Tibial nerve (tissue), 4 donors: ENCODE data around the gene QSOX2. TPM values are rescaled to one million over a fixed set of nuclear protein-coding genes. Genes with fewer than 3 reads are reported as not detected.

ENCODE experiments used
- DNase-seq, 2 donors: peaks; one replicate each; pipeline ENCODE4 v3.0.0-alpha.2; 2019; ENCODE audit warnings: low spot score in 2 of 2
- H3K27ac ChIP-seq, 4 donors: fragments of 200-600 bp; sonication (generic) in 3 of 4; one replicate each; pipeline ENCODE4 v1.5.1; 2017 to 2019; ENCODE audit warnings: mild to moderate bottlenecking in 1 of 4
- H3K27me3 ChIP-seq, 2 donors: fragments of 200-600 bp; sonication (generic) in 1 of 2; one replicate each; pipeline versions ENCODE4 v1.5.1 to v1.6.0; 2017 to 2019
- H3K36me3 ChIP-seq, 3 donors: fragments of 200-600 bp; sonication (generic); one replicate each; pipeline ENCODE4 v1.5.1; 2018 to 2019
- H3K4me1 ChIP-seq, 4 donors: fragments of 200-600 bp; sonication (generic) in 3 of 4; one replicate each; pipeline ENCODE4 v1.5.1; 2017 to 2019
- H3K4me3 ChIP-seq, 4 donors: fragments of 200-600 bp; sonication (generic) in 3 of 4; one replicate each; pipeline ENCODE4 v1.5.1; 2017 to 2019; ENCODE audit warnings: mild to moderate bottlenecking in 1 of 4, moderate library complexity in 1 of 4
- H3K9me3 ChIP-seq, 4 donors: fragments of 200-600 bp; sonication (generic) in 3 of 4; one replicate each; pipeline ENCODE4 v1.5.1; 2017 to 2019
- CTCF ChIP-seq, 5 experiments: fragments of 200-600 bp in 3 of 5; fragments of 450-650 bp in 2 of 5; sonication (generic) in 3 of 5; IDR thresholded peaks; one replicate each; pipeline ENCODE4 v1.5.1; 2016 to 2019; ENCODE audit warnings: antibody characterized with exemption in 5 of 5, mild to moderate bottlenecking in 3 of 5, moderate library complexity in 2 of 5
- EP300 ChIP-seq, 2 donors: sonication (generic); formaldehyde crosslinking; IDR thresholded peaks; one replicate each; pipeline ENCODE4 v1.6.1; 2017; ENCODE audit warnings: antibody characterized with exemption in 2 of 2, mild to moderate bottlenecking in 1 of 2
- POLR2A ChIP-seq, 2 donors: fragments of 450-650 bp; IDR thresholded peaks; one replicate each; pipeline ENCODE4 v1.6.1; 2017; ENCODE audit warnings: antibody characterized with exemption in 2 of 2, mild to moderate bottlenecking in 2 of 2, moderate library complexity in 2 of 2
- WGBS, 2 donors: methylation state at CpG; one replicate each; pipeline ENCODE4 v1.1.5; 2018; 5-methylcytosine and 5-hydroxymethylcytosine counted together
- total RNA-seq, 4 donors: library from RNA; depleted of rRNA; stranded (reverse); fragments of >200 nt; gene quantifications; one replicate each; pipeline ENCODE4 v1.1.0, GENCODE V29; 2016

The QSOX2 gene
- total RNA-seq, 4 donors from 2014 or later: 10.2 to 16.8 (median 11.8) TPM

- Histone ChIP-seq H3K4me3 (no peak overlapping the region), H3K4me1 (peaks cover 0 to 15% (median 4%) of the 10 kb centered on the region in 4 donors), H3K36me3 (no peaks in the 10 kb centered on the region), H3K27me3 (peaks cover 0 to 30% of the 10 kb centered on the region in 2 donors), H3K9me3 (no peaks in the 10 kb centered on the region), H3K27ac (no peak overlapping the region)
- TF ChIP-seq CTCF (IDR thresholded peaks at IDR 0.05) (no peak), EP300 (IDR thresholded peaks at IDR 0.05) (no peak), POLR2A (IDR thresholded peaks at IDR 0.05) (no peak)
- no peak for DNase-seq
- 68 to 72% methylated on average over 21 to 22 of the region's 28 CpGs for WGBS, 2 donors
Measured at GRCh38 chr9:136255896-136256890, 10.6 kb upstream of the QSOX2 start.

DNA sequence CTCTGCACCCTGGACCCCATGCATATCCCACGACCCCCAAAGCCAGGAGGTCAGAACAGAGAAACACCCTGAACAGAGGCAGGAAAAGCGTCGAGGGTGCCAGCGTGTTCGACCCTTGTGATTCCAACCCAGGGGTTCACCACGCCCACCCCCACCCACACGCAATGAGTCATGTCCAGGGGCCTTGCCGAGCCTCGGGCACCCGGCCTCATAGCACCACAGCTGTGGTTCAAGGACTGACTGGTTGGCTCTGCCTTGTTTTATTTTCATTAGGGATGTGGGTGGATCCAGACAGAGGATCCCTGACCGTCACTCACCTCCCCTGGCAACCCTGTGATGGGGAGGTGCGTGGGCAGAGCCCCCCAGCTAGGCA lies 9.5 kb upstream of the QSOX2 start:
- H3K27ac ChIP-seq: no peak overlapping the region
- TF ChIP-seq CTCF (IDR thresholded peaks at IDR 0.05) (no peak), EP300 (IDR thresholded peaks at IDR 0.05) (no peak), POLR2A (IDR thresholded peaks at IDR 0.05) (no peak)
- WGBS, 2 donors: 23 to 29% methylated on average over 8 to 11 of the region's 12 CpGs

GRCh38 chr9:136254381-136255165 lies 9.0 kb upstream of the QSOX2 start:
- TF ChIP-seq EP300 (IDR thresholded peaks at IDR 0.05): no peak
- no peak for TF ChIP-seq CTCF (IDR thresholded peaks at IDR 0.05)
- TF ChIP-seq POLR2A (IDR thresholded peaks at IDR 0.05): no peak
- WGBS, 2 donors: 45 to 61% methylated on average over 18 to 19 of the region's 25 CpGs
- DNase-seq: no peak
- H3K4me3 ChIP-seq: no peak overlapping the region
- H3K4me1 ChIP-seq: peaks cover 0 to 15% (median 4%) of the 10 kb centered on the region in 4 donors
- no peaks in the 10 kb centered on the region for H3K9me3 ChIP-seq
- H3K36me3 ChIP-seq: no peaks in the 10 kb centered on the region
- H3K27ac ChIP-seq: no peak overlapping the region
- peaks cover 0 to 30% of the 10 kb centered on the region in 2 donors for H3K27me3 ChIP-seq

More for the DNA sequence above, 9.5 kb upstream of the QSOX2 start:
- Histone ChIP-seq H3K4me1 (peaks cover 0 to 15% (median 4%) of the 10 kb centered on the region in 4 donors), H3K36me3 (no peaks in the 10 kb centered on the region), H3K27me3 (peaks cover 0 to 30% of the 10 kb centered on the region in 2 donors), H3K9me3 (no peaks in the 10 kb centered on the region), H3K4me3 (no peak overlapping the region)
- no peak for DNase-seq

DNA sequence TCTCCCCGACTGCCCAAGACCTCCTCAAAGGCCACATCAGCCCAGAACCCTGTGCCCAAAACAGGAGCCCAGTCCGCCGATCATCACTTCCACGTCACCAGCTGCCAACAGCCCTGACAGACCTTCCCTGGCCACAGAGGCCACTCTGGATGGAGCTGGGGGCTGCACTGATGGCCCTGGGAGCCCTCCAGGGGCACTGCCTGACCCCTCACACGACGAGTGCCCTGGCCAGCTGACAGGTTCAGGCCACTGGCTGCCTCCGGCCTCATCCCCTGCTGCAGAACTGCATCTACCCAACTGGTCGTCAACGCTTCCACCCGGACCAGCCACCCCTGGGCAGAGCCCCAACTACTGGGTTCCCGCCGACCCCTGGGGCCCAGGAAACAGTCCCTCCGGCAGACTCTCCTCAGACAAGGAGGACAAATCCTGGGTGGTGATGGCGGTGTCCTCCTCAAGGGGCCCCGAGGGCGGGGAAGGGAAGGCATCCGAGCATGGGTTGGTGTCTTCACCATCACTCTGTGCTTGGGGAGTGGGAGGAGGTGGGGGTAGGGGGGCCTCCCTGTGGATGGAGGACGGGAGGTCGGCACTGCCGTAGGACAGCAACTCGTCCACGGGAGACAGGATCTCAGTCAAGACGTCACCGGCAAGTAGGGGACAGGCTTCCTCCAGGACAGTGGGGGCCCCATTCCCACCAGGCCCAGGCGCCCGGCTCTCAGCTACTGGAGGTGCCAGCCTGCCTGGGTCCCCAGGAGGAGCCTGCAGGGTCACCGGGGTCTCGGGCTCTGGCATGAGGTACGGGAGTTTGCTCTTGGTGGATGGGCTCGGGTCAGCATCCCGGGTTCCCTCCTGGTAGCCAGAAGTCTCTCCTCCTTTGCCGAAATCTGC lies 7.9 kb upstream of the QSOX2 start:
- Histone ChIP-seq H3K9me3 (no peaks in the 10 kb centered on the region), H3K27me3 (peaks cover 0 to 30% of the 10 kb centered on the region in 2 donors), H3K4me3 (no peak overlapping the region), H3K27ac (no peak overlapping the region), H3K36me3 (no peaks in the 10 kb centered on the region), H3K4me1 (peaks cover 0 to 15% (median 4%) of the 10 kb centered on the region in 4 donors)
- TF ChIP-seq EP300 (IDR thresholded peaks at IDR 0.05): no peak
- no peak for TF ChIP-seq CTCF (IDR thresholded peaks at IDR 0.05)
- no peak for TF ChIP-seq POLR2A (IDR thresholded peaks at IDR 0.05)
- DNase-seq: no peak
- WGBS, 2 donors: 85 to 88% methylated on average over 21 to 22 of the region's 32 CpGs
